SU-DHL-6 (cell line): ENCODE results near the gene ZC3H12C.

ENCODE experiments used
- H2AFZ ChIP-seq: fragments of 200-600 bp; sonication (generic); 2 replicates; pipeline ENCODE4 v1.6.1; 2014; ENCODE audit warnings: low read depth, mild to moderate bottlenecking, moderate library complexity, mixed read lengths, antibody characterized with exemption, low read length; ENCODE audit not compliant: severe bottlenecking
- H3F3A ChIP-seq: fragments of 200-600 bp; shearing (Covaris generic); 2 replicates; pipeline ENCODE4 v1.6.0; 2016; ENCODE audit warnings: antibody characterized with exemption, mild to moderate bottlenecking; ENCODE audit not compliant: insufficient read depth
- H3K27ac ChIP-seq: fragments of 200-600 bp; sonication (generic); 2 replicates; pipeline ENCODE4 v1.5.1; 2016; ENCODE audit warnings: low read depth, mild to moderate bottlenecking, low read length, moderate library complexity, mixed read lengths
- H3K27me3 ChIP-seq: fragments of 200-600 bp; sonication (generic), shearing (Covaris generic); 2 replicates; pipeline ENCODE4 v1.6.0; 2014; ENCODE audit warnings: mild to moderate bottlenecking, low read length
- H3K36me3 ChIP-seq: fragments of 200-600 bp; sonication (generic); 2 replicates; pipeline ENCODE4 v1.6.1; 2014; ENCODE audit warnings: mild to moderate bottlenecking, low read length, mixed read lengths
- H3K4me2 ChIP-seq: fragments of 300-600, 200-600 bp; shearing (Covaris generic), sonication (generic); 2 replicates; pipeline ENCODE4 v1.6.0; 2014; ENCODE audit warnings: low read length, low read depth, mild to moderate bottlenecking; ENCODE audit not compliant: poor library complexity, severe bottlenecking
- H3K4me3 ChIP-seq: fragments of 200-600 bp; sonication (generic); 2 replicates; pipeline ENCODE4 v1.5.1; 2014; ENCODE audit warnings: antibody characterized with exemption, low read length, mild to moderate bottlenecking, mixed read lengths; ENCODE audit not compliant: insufficient read depth, poor library complexity, severe bottlenecking
- H3K79me2 ChIP-seq: fragments of 200-600 bp; sonication (generic); 2 replicates; pipeline ENCODE4 v1.6.1; 2014; ENCODE audit warnings: mild to moderate bottlenecking, low read length, moderate library complexity; ENCODE audit not compliant: insufficient read depth
- H3K9ac ChIP-seq: fragments of 200-600 bp; sonication (generic); 2 replicates; pipeline ENCODE4 v1.7.0; 2014; ENCODE audit warnings: mild to moderate bottlenecking, low read length
- H3K9me2 ChIP-seq: fragments of 200-600 bp; sonication (generic); replicated peaks from 2 replicates; pipeline ENCODE4 v1.6.1; 2014; ENCODE audit warnings: low read length; ENCODE audit not compliant: insufficient read depth
- H3K9me3 ChIP-seq: fragments of 200-600 bp; sonication (generic); 2 replicates; pipeline ENCODE4 v1.6.1; 2014; ENCODE audit warnings: low read length, mixed read lengths; ENCODE audit not compliant: insufficient read depth
- H4K20me1 ChIP-seq: fragments of 200-600 bp; sonication (generic); 2 replicates; pipeline ENCODE4 v1.6.1; 2014; ENCODE audit warnings: low read depth, mild to moderate bottlenecking, antibody characterized with exemption, low read length, moderate library complexity, mixed read lengths
- CTCF ChIP-seq: fragments of 200-600 bp; sonication (generic); IDR thresholded peaks from one replicate; pipeline ENCODE4 v1.5.1; 2017; ENCODE audit warnings: antibody characterized with exemption, mild to moderate bottlenecking, low read length, moderate library complexity; ENCODE audit not compliant: insufficient read depth, poor library complexity, severe bottlenecking
- EZH2phosphoT487 ChIP-seq: fragments of 200-600 bp; sonication (generic), shearing (Covaris generic); conservative IDR thresholded peaks from 2 replicates; pipeline ENCODE4 v1.6.1; 2018; ENCODE audit warnings: mild to moderate bottlenecking, antibody characterized with exemption, low read length, moderate library complexity, mixed read lengths

ZC3H12C gene

GRCh38 chr11:110186456-110186855 lies 93.3 kb downstream of the ZC3H12C start:
- Histone ChIP-seq H3K79me2 (no peaks in the 10 kb centered on the region), H3K27ac (no peak overlapping the region), H4K20me1 (no peaks in the 10 kb centered on the region), H3K4me3 (no peak overlapping the region), H3K9me3 (no peaks in the 10 kb centered on the region), H3F3A (no peaks in the 10 kb centered on the region), H3K36me3 (no peaks in the 10 kb centered on the region), H3K4me2 (no peak overlapping the region), H3K27me3 (no peaks in the 10 kb centered on the region), H3K9me2 (no peaks in the 10 kb centered on the region), H2AFZ (no peak overlapping the region), H3K9ac (no peak overlapping the region)
- no peak for TF ChIP-seq EZH2phosphoT487
- TF ChIP-seq CTCF: no peak

- no peak overlapping the region for H3K9ac ChIP-seq
- no peaks in the 10 kb centered on the region for H3K9me2 ChIP-seq
- H3K4me2 ChIP-seq: no peak overlapping the region
- H3K27ac ChIP-seq: no peak overlapping the region
- no peaks in the 10 kb centered on the region for H3K79me2 ChIP-seq
- no peak overlapping the region for H2AFZ ChIP-seq
- H4K20me1 ChIP-seq: no peaks in the 10 kb centered on the region
- H3K4me3 ChIP-seq: no peak overlapping the region
- no peaks in the 10 kb centered on the region for H3K27me3 ChIP-seq
- H3K36me3 ChIP-seq: no peaks in the 10 kb centered on the region
- no peaks in the 10 kb centered on the region for H3K9me3 ChIP-seq
- TF ChIP-seq EZH2phosphoT487: no peak
- no peak for TF ChIP-seq CTCF
- no peaks in the 10 kb centered on the region for H3F3A ChIP-seq
These were observed 93.7 kb downstream of the ZC3H12C start for GRCh38 chr11:110186867-110187266.

GRCh38 chr11:110187731-110188130 lies 94.5 kb downstream of the ZC3H12C start:
- H3K4me3 ChIP-seq: no peak overlapping the region
- H3K9me2 ChIP-seq: no peaks in the 10 kb centered on the region
- no peaks in the 10 kb centered on the region for H3K36me3 ChIP-seq
- H2AFZ ChIP-seq: no peak overlapping the region
- no peak overlapping the region for H3K9ac ChIP-seq
- no peaks in the 10 kb centered on the region for H3K9me3 ChIP-seq
- H4K20me1 ChIP-seq: no peaks in the 10 kb centered on the region
- no peak overlapping the region for H3K27ac ChIP-seq
- no peak overlapping the region for H3K4me2 ChIP-seq
- TF ChIP-seq EZH2phosphoT487: no peak
- no peak for TF ChIP-seq CTCF
- H3F3A ChIP-seq: no peaks in the 10 kb centered on the region
- no peaks in the 10 kb centered on the region for H3K27me3 ChIP-seq
- no peaks in the 10 kb centered on the region for H3K79me2 ChIP-seq
